HCT116 (cell line): ENCODE results near the gene PCBP1. TPM values are rescaled to one million over a fixed set of nuclear protein-coding genes. Genes with fewer than 3 reads are reported as not detected.

Experiments used
- ATAC-seq: fragments of 200-7000 bp; cut with Tn5 transposase; 2 replicates; pipeline ENCODE4 v1.9.1; 2020; ENCODE audit warnings: mild to moderate bottlenecking, moderate library complexity
- BruUV-seq: library from RNA; stranded (reverse); fragments of 400-500 nt; replicated peaks from 2 replicates; lab custom pipeline; 2021; lab: Mats Ljungman, UMichigan
- CTCF ChIA-PET: fragments of 300-600 bp; sonication (Branson Sonifier 250); formaldehyde crosslinking; loops from one replicate; lab custom pipeline; 2021; ENCODE audit warnings: antibody characterized with exemption; lab: Charles Lee
- POLR2A ChIA-PET: fragments of 300-600, 350-600 bp; sonication (Branson Sonifier 250); formaldehyde crosslinking; loops from one replicate; lab custom pipeline; 2021; ENCODE audit warnings: antibody characterized with exemption; lab: Charles Lee
- RAD21 ChIA-PET, 2 experiments: fragments of 300-600 bp; sonication (Branson Sonifier 250); formaldehyde crosslinking; loops; one replicate each; lab custom pipeline; 2023; ENCODE audit warnings: low total read pairs in 2 of 2; ENCODE audit not compliant: uncharacterized antibody in 2 of 2, unreplicated experiment in 2 of 2, low non-redundant PET in 1 of 2; lab: Charles Lee
- DNase-seq: peaks from one replicate; pipeline ENCODE4 v3.0.0-alpha.2; 2010; ENCODE audit warnings: low read depth, low spot score
- H2AFZ ChIP-seq: fragments of 200-600 bp; shearing (Covaris generic), sonication (generic); 2 replicates; pipeline ENCODE4 v1.6.1; 2017; ENCODE audit warnings: low read depth, mixed run types, mixed read lengths, antibody characterized with exemption, low read length; ENCODE audit not compliant: poor library complexity, severe bottlenecking
- H3K27ac ChIP-seq: 2 replicates; pipeline ENCODE4 v1.5.1; 2012; ENCODE audit warnings: low read depth, low read length
- H3K27me3 ChIP-seq: fragments of 200-600 bp; sonication (generic); 2 replicates; pipeline ENCODE4 v1.6.1; 2016; ENCODE audit warnings: mixed run types, low read length, mixed read lengths; ENCODE audit not compliant: insufficient read depth
- H3K36me3 ChIP-seq, 2 experiments: fragments of 200-500 bp in 1 of 2; fragments of 200-600 bp in 1 of 2; sonication (Bioruptor generic) in 1 of 2; sonication (generic) in 1 of 2; 2 replicates each; pipeline versions ENCODE4 v1.5.1 to v1.6.1; 2014 to 2016; ENCODE audit warnings: low read length in 2 of 2, inconsistent platforms in 1 of 2, mixed read lengths in 1 of 2, mixed run types in 1 of 2; ENCODE audit not compliant: insufficient read depth in 2 of 2, control insufficient read depth in 1 of 2
- H3K4me1 ChIP-seq, 2 experiments: fragments of 200-600 bp in 1 of 2; sonication (generic) in 1 of 2; 2 replicates each; pipeline versions ENCODE4 v1.5.1 to v1.6.1; 2012 to 2017; ENCODE audit warnings: low read length in 2 of 2, inconsistent platforms in 1 of 2, mild to moderate bottlenecking in 1 of 2, mixed read lengths in 1 of 2, mixed run types in 1 of 2, moderate library complexity in 1 of 2; ENCODE audit not compliant: insufficient read depth in 2 of 2, control insufficient read depth in 1 of 2
- H3K4me2 ChIP-seq: fragments of 200-600 bp; sonication (generic); 2 replicates; pipeline ENCODE4 v1.6.1; 2017; ENCODE audit warnings: mixed run types, low read length, mixed read lengths
- H3K4me3 ChIP-seq, 2 experiments: fragments of 200-600 bp in 1 of 2; sonication (generic) in 1 of 2; replicated peaks in 1 of 2; 2 replicates each; pipeline ENCODE4 v1.5.1; 2011 to 2016; ENCODE audit warnings: low read length in 2 of 2, control low read depth in 1 of 2, low read depth in 1 of 2, mild to moderate bottlenecking in 1 of 2, mixed read lengths in 1 of 2, mixed run types in 1 of 2
- H3K79me2 ChIP-seq: fragments of 200-600 bp; sonication (generic); 2 replicates; pipeline ENCODE4 v1.6.1; 2017; ENCODE audit warnings: mild to moderate bottlenecking, mixed run types, low read length, moderate library complexity, mixed read lengths; ENCODE audit not compliant: insufficient read depth
- H3K9ac ChIP-seq: fragments of 200-600 bp; sonication (generic); 2 replicates; pipeline ENCODE4 v1.6.1; 2016; ENCODE audit warnings: low read length, mixed read lengths
- H3K9me2 ChIP-seq: fragments of 200-600 bp; sonication (generic), shearing (Covaris generic); 2 replicates; pipeline ENCODE4 v1.6.1; 2017; ENCODE audit warnings: mixed run types, mild to moderate bottlenecking, moderate library complexity; ENCODE audit not compliant: insufficient read depth
- H3K9me3 ChIP-seq, 2 experiments: fragments of 200-500 bp in 1 of 2; fragments of 200-600 bp in 1 of 2; sonication (Bioruptor generic) in 1 of 2; sonication (generic) in 1 of 2; 2 replicates each; pipeline ENCODE4 v1.6.1; 2014 to 2017; ENCODE audit warnings: low read length in 2 of 2, mixed read lengths in 2 of 2, inconsistent platforms in 1 of 2, low read depth in 1 of 2, mild to moderate bottlenecking in 1 of 2, mixed run types in 1 of 2, moderate library complexity in 1 of 2; ENCODE audit not compliant: control insufficient read depth in 1 of 2, insufficient read depth in 1 of 2
- H4K20me1 ChIP-seq: fragments of 200-600 bp; sonication (generic), shearing (Covaris generic); 2 replicates; pipeline ENCODE4 v1.6.1; 2017; ENCODE audit warnings: mixed run types, mild to moderate bottlenecking, moderate library complexity; ENCODE audit not compliant: insufficient read depth
- CBX3 ChIP-seq: IDR thresholded peaks from 2 replicates; pipeline ENCODE4 v1.6.1; 2012; ENCODE audit warnings: low read depth
- EZH2phosphoT487 ChIP-seq: fragments of 200-600 bp; IDR thresholded peaks from 2 replicates; pipeline ENCODE4 v1.6.1; 2018; ENCODE audit warnings: antibody characterized with exemption, borderline replicate concordance
- FOSL1 ChIP-seq: IDR thresholded peaks from 2 replicates; pipeline ENCODE4 v1.6.1; 2012; ENCODE audit warnings: low read depth
- JUND ChIP-seq: IDR thresholded peaks from 2 replicates; pipeline ENCODE4 v1.6.1; 2012
- POLR2A ChIP-seq: IDR thresholded peaks from 2 replicates; pipeline ENCODE4 v1.7.0; 2011; ENCODE audit warnings: borderline replicate concordance; ENCODE audit not compliant: insufficient read depth, insufficient read length; ENCODE audit errors: extremely low read depth
- RAD21 ChIP-seq: IDR thresholded peaks from 2 replicates; pipeline ENCODE4 v1.6.1; 2012; ENCODE audit warnings: low read depth, mild to moderate bottlenecking
- SIN3A ChIP-seq: IDR thresholded peaks from 2 replicates; pipeline ENCODE4 v1.6.1; 2012; ENCODE audit warnings: low read depth
- SP1 ChIP-seq: IDR thresholded peaks from 2 replicates; pipeline ENCODE4 v1.6.1; 2012; ENCODE audit warnings: low read depth
- TCF7L2 ChIP-seq: IDR thresholded peaks from 2 replicates; pipeline ENCODE4 v1.7.0; 2011; ENCODE audit warnings: borderline replicate concordance, inconsistent platforms; ENCODE audit not compliant: insufficient read depth, insufficient read length; ENCODE audit errors: extremely low read depth
- YY1 ChIP-seq: IDR thresholded peaks from 2 replicates; pipeline ENCODE4 v1.6.1; 2011; ENCODE audit warnings: low read length, low read depth, moderate library complexity, mild to moderate bottlenecking; ENCODE audit not compliant: insufficient replicate concordance; ENCODE audit errors: extremely low read depth
- ZFX ChIP-seq: fragments of 450-650 bp; IDR thresholded peaks from 2 replicates; pipeline ENCODE4 v1.6.1; 2017
- ZNF274 ChIP-seq: fragments of 200-500 bp; sonication (Bioruptor generic); IDR thresholded peaks from 2 replicates; pipeline ENCODE4 v1.6.1; 2014; ENCODE audit warnings: mild to moderate bottlenecking, low read depth, low read length, inconsistent platforms
- intact Hi-C: fragments of 100-400 bp; cut with micrococcal nuclease; formaldehyde crosslinking; loops from 2 replicates; pipeline ENCODE4 v1.10.0; 2022
- total RNA-seq: library from RNA; stranded (reverse); gene quantifications from one replicate; pipeline ENCODE4 v1.2.1, GENCODE V29; 2021; ENCODE audit not compliant: unreplicated experiment
- TF ChIP-seq, protein P1 (sequence below): IDR thresholded peaks from 2 replicates; pipeline ENCODE4 v1.6.1; 2011; ENCODE audit warnings: mild to moderate bottlenecking, low read length, moderate library complexity; ENCODE audit not compliant: insufficient replicate concordance; ENCODE audit errors: extremely low read depth

The PCBP1 gene
- total RNA-seq, 1 experiment from 2014 or later: 256 TPM

DNA sequence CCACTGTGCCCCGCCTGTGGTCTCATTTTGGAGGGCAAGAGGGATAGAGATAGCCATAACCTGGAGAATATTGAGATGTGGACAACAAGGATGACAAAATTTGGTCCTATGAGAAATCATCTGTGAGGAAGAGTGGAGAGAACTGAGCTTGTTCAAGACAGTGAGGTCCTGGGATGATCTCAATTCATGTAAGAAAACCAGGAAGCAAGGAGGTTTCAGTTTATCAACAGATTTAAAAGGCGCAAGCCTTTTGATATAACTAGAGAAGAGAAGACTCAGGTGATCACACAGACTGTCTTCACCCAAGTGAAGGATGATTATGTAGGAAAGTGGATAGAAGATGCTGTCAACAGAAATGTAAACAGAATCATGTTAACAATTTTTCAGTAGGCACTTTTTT lies 39.1 kb downstream of the PCBP1 start:
- no peaks in the 10 kb centered on the region for H3K36me3 ChIP-seq
- no peaks in the 10 kb centered on the region for H4K20me1 ChIP-seq
- no TSS peak for BruUV-seq
- H3K27me3 ChIP-seq: no peaks in the 10 kb centered on the region
- no peak overlapping the region for H3K27ac ChIP-seq
- H3K9me3 ChIP-seq: no peaks in the 10 kb centered on the region
- H3K4me3 ChIP-seq: no peak overlapping the region
- no peak overlapping the region for H3K9ac ChIP-seq
- no peaks in the 10 kb centered on the region for H3K9me2 ChIP-seq
- H3K4me2 ChIP-seq: no peak overlapping the region
- TF ChIP-seq FOSL1 (no peak), POLR2A (no peak), ZNF274 (no peak), SIN3A (no peak)
- TF ChIP-seq, protein P1, sequence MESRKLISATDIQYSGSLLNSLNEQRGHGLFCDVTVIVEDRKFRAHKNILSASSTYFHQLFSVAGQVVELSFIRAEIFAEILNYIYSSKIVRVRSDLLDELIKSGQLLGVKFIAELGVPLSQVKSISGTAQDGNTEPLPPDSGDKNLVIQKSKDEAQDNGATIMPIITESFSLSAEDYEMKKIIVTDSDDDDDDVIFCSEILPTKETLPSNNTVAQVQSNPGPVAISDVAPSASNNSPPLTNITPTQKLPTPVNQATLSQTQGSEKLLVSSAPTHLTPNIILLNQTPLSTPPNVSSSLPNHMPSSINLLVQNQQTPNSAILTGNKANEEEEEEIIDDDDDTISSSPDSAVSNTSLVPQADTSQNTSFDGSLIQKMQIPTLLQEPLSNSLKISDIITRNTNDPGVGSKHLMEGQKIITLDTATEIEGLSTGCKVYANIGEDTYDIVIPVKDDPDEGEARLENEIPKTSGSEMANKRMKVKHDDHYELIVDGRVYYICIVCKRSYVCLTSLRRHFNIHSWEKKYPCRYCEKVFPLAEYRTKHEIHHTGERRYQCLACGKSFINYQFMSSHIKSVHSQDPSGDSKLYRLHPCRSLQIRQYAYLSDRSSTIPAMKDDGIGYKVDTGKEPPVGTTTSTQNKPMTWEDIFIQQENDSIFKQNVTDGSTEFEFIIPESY: no peak
- peaks cover 19 to 32% of the 10 kb centered on the region in 2 experiments for H3K4me1 ChIP-seq
- no peak overlapping the region for H2AFZ ChIP-seq
- ChIA-PET RAD21 (no interaction called here), POLR2A (interaction anchor here (0.9 to 1.0 kb wide), 2 partner anchors 17 to 212 kb away, joined by 3 to 4 read pairs; no protein-coding TSS in a partner anchor), CTCF (interaction anchor here (1.0 kb wide), 1 partner anchor 56 kb away, joined by 3 read pairs; no protein-coding TSS in a partner anchor)
- ATAC-seq (no peak), DNase-seq (no peak)
- no peaks in the 10 kb centered on the region for H3K79me2 ChIP-seq
- intact Hi-C loops: no loop called here

DNA sequence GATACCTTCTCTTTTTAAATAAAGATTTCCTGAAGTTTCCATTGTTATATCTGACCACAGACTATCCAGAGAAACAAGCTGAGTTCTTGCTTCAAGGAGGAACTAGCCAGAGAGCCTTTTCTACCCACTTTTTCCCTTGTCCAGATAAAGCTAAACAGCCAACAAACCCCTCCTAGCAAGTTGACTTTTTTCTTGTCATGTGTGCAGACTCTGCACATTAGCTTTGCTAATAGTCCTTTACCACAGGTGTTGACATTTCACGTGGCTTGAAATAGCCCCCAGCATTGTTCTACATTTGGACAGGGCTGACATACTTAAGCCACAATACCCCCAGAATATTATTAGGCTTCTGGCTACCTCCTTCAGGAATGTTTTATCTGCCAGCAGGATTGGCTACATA lies 40.7 kb downstream of the PCBP1 start:
- no peaks in the 10 kb centered on the region for H3K9me3 ChIP-seq
- H3K9me2 ChIP-seq: no peaks in the 10 kb centered on the region
- no peak overlapping the region for H3K27ac ChIP-seq
- no peaks in the 10 kb centered on the region for H3K79me2 ChIP-seq
- ATAC-seq (no peak), DNase-seq (no peak)
- POLR2A ChIA-PET: no interaction called here
- H3K4me1 ChIP-seq: peaks cover 32 to 43% of the 10 kb centered on the region in 2 experiments
- H4K20me1 ChIP-seq: no peaks in the 10 kb centered on the region
- H2AFZ ChIP-seq: no peak overlapping the region
- H3K4me2 ChIP-seq: no peak overlapping the region
- no peaks in the 10 kb centered on the region for H3K36me3 ChIP-seq
- CTCF ChIA-PET: no interaction called here
- BruUV-seq: no TSS peak
- no peaks in the 10 kb centered on the region for H3K27me3 ChIP-seq
- RAD21 ChIA-PET: no interaction called here
- H3K9ac ChIP-seq: no peak overlapping the region
- intact Hi-C loops: no loop called here
- H3K4me3 ChIP-seq: no peak overlapping the region
- TF ChIP-seq FOSL1 (no peak), RAD21 (no peak), ZFX (no peak), POLR2A (no peak), ZNF274 (no peak), CBX3 (no peak), EZH2phosphoT487 (no peak), TCF7L2 (no peak), SP1 (no peak), JUND (no peak), YY1 (no peak)
- TF ChIP-seq, protein P1: no peak
